ENCODE results near the gene DGKZ.
A peak's percentile ranks its signal among the peaks of the same experiment; 100 is the strongest.

Gene DGKZ

GRCh38 chr11:46397526-46397925 lies 50.3 kb downstream of the DGKZ start:
- DNase-seq = no peak

- no peak for DNase-seq
These were observed 56.0 kb downstream of the DGKZ start for GRCh38 chr11:46402957-46403902.

- no peak for DNase-seq
These were observed 57.3 kb downstream of the DGKZ start for GRCh38 chr11:46404476-46405017.

GRCh38 chr11:46407635-46408034 lies 60.4 kb downstream of the DGKZ start:
- no peak for DNase-seq

DNA sequence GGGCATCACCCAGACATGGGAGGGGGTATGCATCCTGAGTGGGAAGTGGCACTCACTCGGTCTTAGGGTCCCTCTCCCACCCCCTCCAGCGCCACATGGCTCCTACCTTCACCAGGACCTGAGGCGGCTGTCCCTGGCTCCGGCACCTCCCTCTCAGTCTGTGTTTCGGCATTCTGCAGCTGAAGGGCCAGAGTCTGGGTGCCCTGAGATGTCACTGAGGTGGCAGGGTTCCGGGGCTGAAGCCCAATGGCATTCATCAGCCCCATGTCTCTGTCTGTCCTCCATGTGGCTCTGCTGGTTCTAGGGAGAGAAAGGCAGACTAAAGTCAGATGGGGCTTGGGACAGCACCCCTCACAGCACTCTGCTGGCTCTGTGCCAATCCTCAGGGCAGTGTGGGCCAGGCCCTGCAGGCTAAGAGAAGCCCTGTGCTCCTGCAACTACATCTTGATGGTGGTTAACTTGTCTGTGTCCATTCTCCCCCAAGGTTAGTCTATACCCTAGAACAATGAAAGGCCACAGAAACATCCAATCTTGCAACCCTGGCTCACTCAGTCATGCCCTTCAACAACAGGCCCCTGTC lies 61.2 kb downstream of the DGKZ start:
- DNase-seq = no peak

DNA sequence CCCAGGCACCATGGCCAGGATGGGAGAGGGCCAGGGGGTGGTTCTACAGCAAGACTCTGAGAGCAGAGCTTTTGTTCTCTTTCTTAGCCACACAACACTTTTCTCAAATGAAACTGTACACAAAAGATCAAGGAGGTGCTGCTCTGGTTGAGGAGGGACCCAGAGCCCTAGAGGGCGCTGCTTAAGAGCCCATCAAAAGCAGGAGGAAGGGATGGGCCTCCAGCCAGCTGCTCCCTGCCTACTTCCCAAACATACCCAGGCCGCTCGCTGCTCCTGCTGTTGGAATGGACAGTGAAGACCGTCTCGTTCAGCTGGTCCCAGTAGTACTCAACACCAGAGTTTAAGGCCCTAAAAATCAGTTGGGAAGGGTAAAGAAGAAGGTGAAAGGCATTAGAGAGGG lies 62.8 kb downstream of the DGKZ start:
- DNase-seq = peak; percentile 65

DNA sequence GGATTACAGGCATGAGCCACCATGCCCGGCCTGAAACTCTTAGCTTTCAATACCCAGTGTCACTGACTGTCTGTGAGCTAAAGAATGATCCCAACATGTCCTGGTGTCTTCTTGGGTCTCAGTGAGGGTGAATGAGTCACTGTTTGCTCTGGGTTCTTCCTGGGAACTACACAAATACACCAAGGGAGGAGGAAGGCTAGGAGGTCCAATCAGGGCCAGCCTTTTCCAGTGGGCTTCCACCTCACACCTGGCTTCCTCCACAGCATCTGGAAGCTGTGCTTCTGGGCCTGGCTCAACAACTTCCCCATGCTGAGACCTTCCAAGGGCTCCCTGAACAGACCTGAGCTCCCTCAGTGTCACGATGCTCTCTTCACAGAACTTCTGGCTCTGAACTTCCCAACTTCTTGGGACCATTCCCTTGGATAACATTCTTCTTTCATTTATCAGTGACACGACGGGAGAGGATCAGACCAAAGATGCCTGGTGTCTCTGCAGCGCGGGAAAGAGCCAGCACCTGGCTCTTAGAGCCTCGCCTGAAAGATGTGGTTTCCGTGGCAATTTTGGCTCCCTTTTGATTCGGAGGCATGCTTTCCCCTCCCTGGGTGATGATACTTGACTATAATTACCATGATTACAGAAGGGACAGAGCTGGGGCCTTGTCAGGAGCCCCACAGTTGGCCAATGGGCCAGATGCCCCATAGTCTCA lies 66.7 kb downstream of the DGKZ start:
- DNase-seq = peak; percentile 89

- DNase-seq = peak; percentile 99
These were observed 67.2 kb downstream of the DGKZ start for GRCh38 chr11:46414466-46414796.

- DNase-seq = peak; percentile 98
These were observed 67.6 kb downstream of the DGKZ start for GRCh38 chr11:46414879-46415278.

DNA sequence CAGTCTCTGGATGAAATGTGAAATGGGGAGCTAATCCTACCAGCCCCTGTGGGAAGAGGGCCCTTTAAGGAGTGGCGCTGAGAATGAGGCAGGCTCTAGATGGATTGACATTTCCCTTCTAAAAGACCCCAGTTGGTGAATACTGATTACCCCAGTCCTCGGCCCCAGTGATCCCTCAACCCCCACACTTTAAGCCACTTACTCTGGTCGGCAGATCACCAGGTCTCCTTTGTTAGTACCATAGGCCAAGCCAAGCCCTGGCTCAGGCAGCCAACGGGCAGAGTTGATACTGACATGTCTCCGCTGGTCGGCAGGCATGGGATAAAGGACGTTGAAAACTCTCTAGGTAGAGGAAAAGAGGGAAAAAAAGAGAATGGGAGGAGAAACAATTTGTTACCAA lies 70.4 kb downstream of the DGKZ start:
- DNase-seq = no peak

DNA sequence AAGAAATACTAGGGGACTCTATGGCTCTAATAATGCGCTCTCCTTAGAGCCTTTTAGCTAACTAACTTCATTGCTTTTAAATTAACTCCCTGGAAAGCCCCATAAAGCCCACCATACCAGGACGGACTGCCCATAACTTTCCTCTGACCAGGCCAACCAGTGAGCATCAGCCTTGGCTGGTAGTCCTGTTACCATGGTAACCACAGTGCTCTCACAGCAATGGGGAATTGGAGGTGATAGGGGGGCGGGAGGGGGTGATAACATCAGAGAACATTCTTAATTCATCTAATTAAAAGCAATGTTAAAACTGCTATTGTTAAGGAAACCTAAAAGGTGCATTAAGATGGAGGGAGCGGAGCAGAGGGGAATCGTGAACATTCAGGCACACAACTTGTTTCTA lies 71.5 kb downstream of the DGKZ start:
- no peak for DNase-seq

- DNase-seq = no peak
These were observed 73.2 kb downstream of the DGKZ start for GRCh38 chr11:46420513-46420912.

GRCh38 chr11:46421257-46421880 lies 74.1 kb downstream of the DGKZ start:
- DNase-seq = no peak

GRCh38 chr11:46422588-46422987 lies 75.3 kb downstream of the DGKZ start:
- DNase-seq = no peak

DNA sequence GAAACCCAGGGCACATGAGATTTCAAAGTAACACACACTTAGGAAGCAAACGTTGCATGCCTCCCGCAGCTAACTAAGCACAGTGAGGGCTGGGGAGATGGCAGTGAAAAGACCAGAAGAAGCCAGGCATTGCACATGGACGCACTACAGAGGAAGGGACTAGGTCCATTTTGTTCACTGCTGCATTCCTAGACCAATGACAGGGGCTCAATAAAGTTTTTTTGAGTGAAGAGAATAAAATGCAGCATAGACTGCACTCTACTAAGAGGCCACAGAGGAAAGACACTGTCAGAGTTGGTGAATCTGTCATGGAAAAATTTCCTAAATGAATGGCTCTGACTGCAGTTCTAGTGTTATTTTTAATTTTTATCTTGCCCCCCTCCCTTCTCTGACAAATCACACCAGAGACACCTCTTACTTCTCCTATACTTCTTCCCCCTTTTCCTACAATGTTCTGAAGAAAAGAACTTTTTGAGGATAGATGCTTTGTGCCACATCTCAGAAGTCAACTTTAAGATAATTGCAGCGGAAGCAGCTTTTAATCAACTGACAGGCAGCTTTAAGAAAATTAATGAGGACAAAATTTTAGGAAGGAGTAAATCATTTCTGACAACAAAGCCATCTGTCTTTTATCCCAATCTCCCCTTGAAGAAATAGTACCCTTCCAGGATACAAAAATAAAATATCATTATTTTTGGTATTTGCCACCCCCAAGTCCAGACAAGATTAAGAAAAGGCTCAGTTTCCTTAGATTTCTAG lies 79.1 kb downstream of the DGKZ start:
- DNase-seq = no peak

DNA sequence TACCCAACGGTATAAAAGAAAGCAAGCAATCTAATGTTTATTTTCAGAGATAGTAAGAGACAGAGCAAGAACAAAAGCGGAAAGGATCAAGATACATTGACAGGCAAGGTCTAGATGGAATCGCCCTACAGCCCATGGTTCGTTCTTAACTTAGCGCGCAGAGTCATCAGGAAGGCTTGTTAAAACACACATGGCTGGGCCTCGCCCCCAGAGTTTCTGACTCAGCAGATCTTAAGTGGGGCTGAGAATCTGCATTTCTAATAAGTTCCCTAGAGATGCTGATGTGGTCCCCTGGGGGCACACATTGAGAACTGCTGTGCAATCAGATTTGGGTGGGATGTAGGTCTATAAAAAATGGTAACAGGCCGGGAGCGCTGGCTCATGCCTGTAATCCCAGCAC lies 80.1 kb downstream of the DGKZ start:
- no peak for DNase-seq

DNA sequence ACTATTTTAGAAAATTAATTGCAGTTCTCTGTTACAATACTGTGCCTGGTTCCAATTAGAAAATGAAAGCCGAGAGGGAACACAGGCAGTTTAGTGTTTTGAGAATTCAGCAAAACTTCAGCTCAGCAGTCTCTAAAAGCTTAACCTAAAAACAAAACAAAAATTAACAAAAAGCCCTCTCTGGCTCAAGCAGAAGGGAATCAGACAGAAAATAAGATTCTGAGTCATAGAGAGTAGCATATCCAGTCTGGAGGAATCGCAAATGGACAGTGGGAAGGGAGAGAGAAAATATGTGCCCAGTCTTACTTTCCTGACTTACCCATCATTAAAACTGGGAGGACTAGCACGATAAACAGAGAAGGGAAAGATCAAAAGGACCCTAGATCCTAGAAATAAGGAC lies 82.5 kb downstream of the DGKZ start:
- no peak for DNase-seq
